Pancreas (tissue), 10 donors: ENCODE measurements around the gene COX6B2. TPM values are rescaled to one million over a fixed set of nuclear protein-coding genes. Genes with fewer than 3 reads are reported as not detected.

Experiments used
- ATAC-seq, 4 donors: fragments of 200-7000 bp; cut with Tn5 transposase; one replicate each; pipeline versions ENCODE4 v1.8.0 to v1.9.1; 2020; ENCODE audit warnings: mild to moderate bottlenecking in 4 of 4, moderate library complexity in 4 of 4
- DNase-seq, 6 donors: peaks; one replicate each; pipeline ENCODE4 v3.0.0-alpha.2; 2020
- FAIRE-seq: peaks from 2 replicates; lab custom pipeline; 2012; peaks lifted over from hg19 to GRCh38; lab: Jason Lieb, UNC
- H3K27ac ChIP-seq, 4 donors: fragments of 200-600 bp; sonication (generic); 1 replicate in 3 of 4; 2 replicates in 1 of 4; pipeline versions ENCODE4 v1.5.0 to v1.8.0; 2020
- H3K27me3 ChIP-seq, 4 donors: fragments of 200-600 bp; one replicate each; pipeline ENCODE4 v1.8.0; 2021
- H3K36me3 ChIP-seq, 3 donors: fragments of 200-600 bp; sonication (generic) in 1 of 3; one replicate each; pipeline versions ENCODE4 v1.5.0 to v1.8.0; 2020 to 2021
- H3K4me1 ChIP-seq, 3 donors: fragments of 200-600 bp; one replicate each; pipeline ENCODE4 v1.8.0; 2021
- H3K4me3 ChIP-seq, 4 donors: fragments of 200-600 bp; sonication (generic) in 2 of 4; one replicate each; pipeline versions ENCODE4 v1.5.0 to v1.8.0; 2020 to 2021
- H3K9me3 ChIP-seq, 4 donors: fragments of 200-600 bp; one replicate each; pipeline ENCODE4 v1.8.0; 2021
- WGBS, 2 donors: extraction: QIAGEN DNeasy Blood & Tissue Kit; methylation state at CpG; one replicate each; pipeline ENCODE4 v1.1.7; 2013; 5-methylcytosine and 5-hydroxymethylcytosine counted together
- intact Hi-C, 3 donors: fragments of 100-400 bp; cut with DNase I; formaldehyde crosslinking; loops; one replicate each; pipeline versions ENCODE4 v1.11.1 to v1.14.2; 2022
- polyA plus RNA-seq, 2 donors: library from polyadenylated mRNA; stranded (reverse); fragments of 200-250 nt; gene quantifications; one replicate each; pipeline ENCODE4 v1.2.3, GENCODE V29; 2013
- total RNA-seq, 6 donors: library from RNA; stranded (reverse); fragmentation: NEBNext Ultra II Directional in 4 of 6; extraction: Animal tissue kit (Norgen Biotek cat#: 25700) in 4 of 6; gene quantifications; one replicate each; pipeline versions ENCODE4 v1.2.1 to v1.2.4, GENCODE V29; 2021 to 2023
- TF ChIP-seq, protein P1 (sequence below), 4 donors: fragments of 200-600 bp; sonication (generic) in 3 of 4; IDR thresholded peaks; one replicate each; pipeline versions ENCODE4 v1.5.0 to v1.8.0; 2021; ENCODE audit warnings: antibody characterized with exemption in 4 of 4
- donor health status: healthy with polysubstance abuse.
- donor health status: DM: no; HTN: no; CAD: no; lungs with moderate emphysema.
- donor health status: DM: no; HTN: no; CAD: no.
- donor health status: control.
- donor health status: control.
- donor health status: Bipolar disorder and iron deficiency.
- donor health status: DM: yes; HTN: yes; CAD: no.
- donor health status: DM: no; HTN: no; CAD: no.
- donor health status: DM: no; HTN: no; CAD: no.
- donor health status: DM: yes; HTN: yes; CAD: no.

Gene COX6B2
- total and polyA plus RNA-seq, 8 donors, result 0.28 to 0.62 (median 0.42) TPM; not detected in 5

DNA sequence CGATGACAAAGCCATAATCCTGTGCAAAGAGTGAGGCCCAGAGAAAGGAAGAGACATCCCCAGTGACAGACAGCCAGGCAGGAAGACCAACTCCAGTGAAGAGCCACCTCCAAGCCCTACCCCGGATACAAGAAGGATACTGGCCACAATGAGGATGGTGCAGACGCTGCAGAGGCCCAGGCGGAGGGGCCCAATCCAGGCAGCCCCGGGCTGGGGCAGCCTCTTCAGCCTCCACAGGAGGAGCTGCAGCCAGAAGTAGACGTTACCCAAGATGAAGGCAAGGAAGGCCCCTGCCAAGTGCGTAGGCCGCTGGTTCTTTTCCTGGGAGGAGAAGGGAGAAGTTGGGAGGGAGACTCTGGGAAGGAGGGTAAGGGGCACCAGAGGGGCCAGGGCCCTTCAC is 37.9 kb downstream of the COX6B2 start:
- TF ChIP-seq, protein P1, sequence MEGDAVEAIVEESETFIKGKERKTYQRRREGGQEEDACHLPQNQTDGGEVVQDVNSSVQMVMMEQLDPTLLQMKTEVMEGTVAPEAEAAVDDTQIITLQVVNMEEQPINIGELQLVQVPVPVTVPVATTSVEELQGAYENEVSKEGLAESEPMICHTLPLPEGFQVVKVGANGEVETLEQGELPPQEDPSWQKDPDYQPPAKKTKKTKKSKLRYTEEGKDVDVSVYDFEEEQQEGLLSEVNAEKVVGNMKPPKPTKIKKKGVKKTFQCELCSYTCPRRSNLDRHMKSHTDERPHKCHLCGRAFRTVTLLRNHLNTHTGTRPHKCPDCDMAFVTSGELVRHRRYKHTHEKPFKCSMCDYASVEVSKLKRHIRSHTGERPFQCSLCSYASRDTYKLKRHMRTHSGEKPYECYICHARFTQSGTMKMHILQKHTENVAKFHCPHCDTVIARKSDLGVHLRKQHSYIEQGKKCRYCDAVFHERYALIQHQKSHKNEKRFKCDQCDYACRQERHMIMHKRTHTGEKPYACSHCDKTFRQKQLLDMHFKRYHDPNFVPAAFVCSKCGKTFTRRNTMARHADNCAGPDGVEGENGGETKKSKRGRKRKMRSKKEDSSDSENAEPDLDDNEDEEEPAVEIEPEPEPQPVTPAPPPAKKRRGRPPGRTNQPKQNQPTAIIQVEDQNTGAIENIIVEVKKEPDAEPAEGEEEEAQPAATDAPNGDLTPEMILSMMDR (IDR thresholded peaks at IDR 0.05), result no peak
- intact Hi-C loops, result no loop called here
- H3K9me3 ChIP-seq, result no peaks in the 10 kb centered on the region
- no peak for DNase-seq
- H3K27ac ChIP-seq, result no peak overlapping the region
- no peaks in the 10 kb centered on the region for H3K27me3 ChIP-seq
- no peaks in the 10 kb centered on the region for H3K4me1 ChIP-seq
- ATAC-seq, result no peak
- FAIRE-seq, result no peak
- no peaks in the 10 kb centered on the region for H3K36me3 ChIP-seq
- WGBS, 2 donors, result 73 to 81% methylated on average over 8 of the region's 8 CpGs
- no peak overlapping the region for H3K4me3 ChIP-seq

DNA sequence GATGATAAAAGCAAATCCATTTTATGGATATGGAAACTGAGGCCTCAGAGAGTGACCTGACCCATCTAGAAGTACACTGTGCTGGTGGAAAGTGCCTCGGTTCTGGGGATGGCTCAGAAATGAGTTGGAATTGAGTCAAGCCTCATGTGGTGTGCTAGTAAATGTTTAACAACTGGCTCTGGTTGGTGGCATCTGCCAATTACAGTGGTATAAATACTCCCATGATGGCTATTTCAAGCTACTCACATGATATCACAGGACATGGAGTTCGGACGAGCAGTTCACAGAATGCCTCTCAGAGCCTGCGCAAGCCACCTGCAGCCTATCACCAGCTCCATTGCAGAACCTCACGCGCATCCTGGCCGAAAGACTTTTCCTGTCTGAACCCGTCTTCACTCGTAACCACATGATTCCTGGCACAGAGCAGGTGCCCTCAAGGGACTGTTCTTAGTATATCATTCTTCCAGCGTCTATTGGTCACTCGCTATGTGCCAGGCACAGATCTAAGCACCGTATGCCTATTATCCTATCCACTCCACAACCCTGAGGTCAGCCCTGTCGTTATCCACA is 38.5 kb downstream of the COX6B2 start:
- Histone ChIP-seq H3K27ac (no peak overlapping the region), H3K36me3 (no peaks in the 10 kb centered on the region), H3K4me1 (no peaks in the 10 kb centered on the region), H3K27me3 (no peaks in the 10 kb centered on the region), H3K9me3 (no peaks in the 10 kb centered on the region), H3K4me3 (no peak overlapping the region)
- WGBS, 2 donors, result 78% methylated on average over 13 of the region's 13 CpGs
- TF ChIP-seq, protein P1 (IDR thresholded peaks at IDR 0.05), result no peak
- intact Hi-C loops, result no loop called here
- ATAC-seq (no peak), FAIRE-seq (no peak), DNase-seq (no peak)

DNA sequence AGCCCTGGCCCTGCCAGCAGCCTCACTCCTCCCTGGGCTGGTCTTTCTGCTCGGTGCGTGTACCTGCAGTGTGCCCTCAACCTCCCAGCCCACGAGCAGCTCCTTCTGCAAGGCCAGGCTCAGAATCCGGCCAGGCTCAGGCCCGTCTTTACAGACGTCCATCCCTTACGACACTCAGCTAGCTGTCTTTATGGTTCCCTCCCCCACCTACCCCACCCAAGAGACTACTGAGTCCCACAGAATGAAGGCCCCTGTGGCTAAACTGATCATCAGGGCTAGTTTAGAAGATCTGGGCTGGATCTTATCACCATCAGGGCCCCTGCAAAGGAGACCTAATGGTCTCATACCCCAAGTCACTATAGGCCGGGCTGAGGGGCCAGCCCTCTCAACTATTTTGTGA is 40.1 kb downstream of the COX6B2 start:
- no peaks in the 10 kb centered on the region for H3K27me3 ChIP-seq
- no peak overlapping the region for H3K27ac ChIP-seq
- no peaks in the 10 kb centered on the region for H3K9me3 ChIP-seq
- no peaks in the 10 kb centered on the region for H3K36me3 ChIP-seq
- no peak overlapping the region for H3K4me3 ChIP-seq
- TF ChIP-seq, protein P1 (IDR thresholded peaks at IDR 0.05), result no peak
- 74 to 86% methylated on average over 8 of the region's 8 CpGs for WGBS, 2 donors
- DNase-seq, result no peak
- H3K4me1 ChIP-seq, result no peaks in the 10 kb centered on the region
- FAIRE-seq, result no peak
- intact Hi-C loops, result no loop called here
- ATAC-seq, result no peak

DNA sequence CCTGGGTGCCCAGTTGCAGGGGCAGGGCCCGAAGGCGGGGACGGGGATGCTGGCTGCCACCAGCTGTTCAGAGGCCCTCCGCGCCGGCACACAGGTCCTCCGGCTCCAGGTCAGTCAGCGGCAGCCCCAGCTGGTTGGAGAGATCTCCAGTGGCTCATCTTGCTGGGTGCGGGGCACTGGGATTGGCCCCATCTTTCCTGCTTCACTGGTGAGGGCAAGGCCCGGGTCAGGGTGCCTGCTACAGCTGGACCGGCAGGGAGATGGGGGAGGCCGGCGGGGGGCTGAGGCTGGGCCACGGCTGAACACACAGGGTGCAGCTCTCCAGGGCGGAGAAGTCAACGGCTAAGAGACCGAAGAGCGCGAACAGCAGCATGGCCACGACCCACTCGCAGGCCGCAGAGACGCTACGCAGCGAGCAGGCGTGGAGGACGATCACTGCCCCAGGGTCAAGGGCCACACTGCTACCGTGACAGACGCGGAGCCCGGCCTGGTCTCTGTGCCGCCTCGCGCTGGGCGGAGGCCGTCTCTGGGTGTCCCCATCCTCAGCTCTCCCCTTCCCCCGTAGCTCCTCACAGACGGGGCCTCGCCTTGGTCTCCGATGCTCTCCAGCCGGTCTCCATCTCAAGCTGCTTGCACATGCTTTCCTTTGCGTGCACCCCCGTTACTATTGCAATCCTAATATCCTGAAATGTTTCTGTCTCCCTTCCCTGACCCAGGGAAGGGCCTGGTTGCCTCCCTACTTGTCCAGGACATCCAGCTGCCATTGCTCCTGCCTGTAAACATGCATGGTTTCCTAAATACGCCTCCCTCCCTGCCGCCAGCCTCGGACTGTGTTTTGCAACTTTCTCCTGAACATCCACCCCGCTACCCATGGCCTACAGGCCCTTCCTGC is 41.7 kb downstream of the COX6B2 start:
- 80 to 86% methylated on average over 47 of the region's 47 CpGs for WGBS, 2 donors
- ATAC-seq (no peak), FAIRE-seq (no peak), DNase-seq (no peak)
- Histone ChIP-seq H3K27ac (no peak overlapping the region), H3K27me3 (no peaks in the 10 kb centered on the region), H3K36me3 (no peaks in the 10 kb centered on the region), H3K4me1 (no peaks in the 10 kb centered on the region), H3K4me3 (no peak overlapping the region), H3K9me3 (no peaks in the 10 kb centered on the region)
- intact Hi-C loops, result no loop called here
- TF ChIP-seq, protein P1 (IDR thresholded peaks at IDR 0.05), result no peak

DNA sequence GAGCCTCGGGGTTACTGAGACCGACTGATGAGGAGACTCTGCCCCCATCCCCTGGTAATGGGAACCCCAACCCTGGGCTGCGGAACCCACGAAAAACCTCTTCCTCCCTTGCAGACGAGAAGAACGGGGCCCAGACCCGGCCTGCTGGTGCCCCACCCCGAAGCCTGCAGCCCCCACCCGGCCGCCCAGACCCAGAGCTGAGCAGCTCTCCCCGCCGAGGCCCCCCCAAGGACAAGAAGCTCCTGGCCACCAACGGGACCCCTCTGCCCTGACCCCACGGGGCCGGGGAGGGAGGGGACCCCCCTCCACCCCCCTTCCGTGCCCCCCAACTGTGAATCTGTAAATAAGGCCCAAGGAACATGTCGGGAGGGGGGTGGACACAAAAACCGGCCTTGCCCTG is 42.7 kb downstream of the COX6B2 start:
- Histone ChIP-seq H3K4me3 (no peak overlapping the region), H3K4me1 (no peaks in the 10 kb centered on the region), H3K9me3 (no peaks in the 10 kb centered on the region), H3K36me3 (no peaks in the 10 kb centered on the region), H3K27ac (no peak overlapping the region), H3K27me3 (no peaks in the 10 kb centered on the region)
- TF ChIP-seq, protein P1 (IDR thresholded peaks at IDR 0.05), result no peak
- intact Hi-C loops, result no loop called here
- DNase-seq, result no peak
- no peak for ATAC-seq
- FAIRE-seq, result no peak
- WGBS, 2 donors, result 67 to 78% methylated on average over 18 of the region's 18 CpGs
